ENCODE measurements around the gene KRTAP4-12. TPM values are rescaled to one million over a fixed set of nuclear protein-coding genes. Genes with fewer than 3 reads are reported as not detected.
"Not testable (repeated sequence)": the region's sequence is repeated elsewhere in the genome, so short reads cannot be mapped to it uniquely, and the experiment has no call there.

Gene KRTAP4-12
- total RNA-seq, 1 donor from 2014 or later, result not detected

- DNase-seq (ENCODE audit: low spot score); H3K9me3 Mint-ChIP-seq; H3K27me3 Mint-ChIP-seq (ENCODE audit: insufficient read depth); H3K4me1 Mint-ChIP-seq (ENCODE audit: low read depth); H3K36me3 Mint-ChIP-seq (ENCODE audit: low read depth); H3K4me3 Mint-ChIP-seq; H3K27ac Mint-ChIP-seq; intact Hi-C loops (cut with micrococcal nuclease): not testable (repeated sequence)
These were observed 24.1 kb downstream of the KRTAP4-12 start for GRCh38 chr17:41099682-41100480.

GRCh38 chr17:41098481-41098880 is 25.5 kb downstream of the KRTAP4-12 start:
- peaks cover 7% of the 10 kb centered on the region for H3K27me3 Mint-ChIP-seq (ENCODE audit: insufficient read depth)
- H3K27ac Mint-ChIP-seq, result no peak overlapping the region
- H3K4me1 Mint-ChIP-seq (ENCODE audit: low read depth), result no peaks in the 10 kb centered on the region
- no peak for DNase-seq (ENCODE audit: low spot score)
- no peak overlapping the region for H3K4me3 Mint-ChIP-seq
- intact Hi-C loops (cut with micrococcal nuclease), result no loop called here
- H3K36me3 Mint-ChIP-seq (ENCODE audit: low read depth), result no peaks in the 10 kb centered on the region
- H3K9me3 Mint-ChIP-seq, result no peaks in the 10 kb centered on the region

GRCh38 chr17:41098042-41098441 is 25.9 kb downstream of the KRTAP4-12 start, which contains the start of gene KRTAP4-8:
TSS of gene KRTAP4-8 (minus strand) at chr17:41098142. CDS start at chr17:41098084, 58 bp downstream.
- Mint-ChIP-seq H3K4me1 (ENCODE audit: low read depth) (no peaks in the 10 kb centered on the region), H3K4me3 (no peak within 1 kb of the TSS), H3K36me3 (ENCODE audit: low read depth) (no peaks in the 10 kb centered on the region), H3K9me3 (no peaks in the 10 kb centered on the region), H3K27me3 (ENCODE audit: insufficient read depth) (peaks cover 7% of the 10 kb centered on the region), H3K27ac (no peak within 1 kb of the TSS)
- intact Hi-C loops (cut with micrococcal nuclease), result no loop called here
- no peak for DNase-seq (ENCODE audit: low spot score)

DNA sequence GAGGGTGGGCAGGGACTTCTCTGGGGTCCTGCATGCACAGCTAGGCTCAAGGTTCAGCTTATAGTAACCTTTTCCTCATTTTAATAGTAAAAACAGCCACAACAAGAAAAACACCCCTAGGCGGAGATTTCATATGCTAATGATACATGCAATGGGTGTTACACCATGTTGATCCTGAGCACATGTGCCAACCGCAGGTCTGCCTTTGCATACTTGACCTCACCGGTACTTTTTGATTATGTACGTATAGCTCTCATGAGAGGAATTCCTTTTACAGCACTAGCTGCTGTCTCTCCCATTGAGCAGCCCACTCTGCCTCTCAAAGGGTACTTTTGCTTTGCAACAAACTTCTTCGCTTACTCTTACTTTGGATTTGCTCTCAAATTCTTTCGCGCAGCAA is 27.9 kb downstream of the KRTAP4-12 start:
- no peaks in the 10 kb centered on the region for H3K36me3 Mint-ChIP-seq (ENCODE audit: low read depth)
- H3K9me3 Mint-ChIP-seq, result no peaks in the 10 kb centered on the region
- no peak overlapping the region for H3K4me3 Mint-ChIP-seq
- no peaks in the 10 kb centered on the region for H3K4me1 Mint-ChIP-seq (ENCODE audit: low read depth)
- DNase-seq (ENCODE audit: low spot score), result no peak
- no peak overlapping the region for H3K27ac Mint-ChIP-seq
- intact Hi-C loops (cut with micrococcal nuclease), result no loop called here
- peaks cover 9% of the 10 kb centered on the region for H3K27me3 Mint-ChIP-seq (ENCODE audit: insufficient read depth)

DNA sequence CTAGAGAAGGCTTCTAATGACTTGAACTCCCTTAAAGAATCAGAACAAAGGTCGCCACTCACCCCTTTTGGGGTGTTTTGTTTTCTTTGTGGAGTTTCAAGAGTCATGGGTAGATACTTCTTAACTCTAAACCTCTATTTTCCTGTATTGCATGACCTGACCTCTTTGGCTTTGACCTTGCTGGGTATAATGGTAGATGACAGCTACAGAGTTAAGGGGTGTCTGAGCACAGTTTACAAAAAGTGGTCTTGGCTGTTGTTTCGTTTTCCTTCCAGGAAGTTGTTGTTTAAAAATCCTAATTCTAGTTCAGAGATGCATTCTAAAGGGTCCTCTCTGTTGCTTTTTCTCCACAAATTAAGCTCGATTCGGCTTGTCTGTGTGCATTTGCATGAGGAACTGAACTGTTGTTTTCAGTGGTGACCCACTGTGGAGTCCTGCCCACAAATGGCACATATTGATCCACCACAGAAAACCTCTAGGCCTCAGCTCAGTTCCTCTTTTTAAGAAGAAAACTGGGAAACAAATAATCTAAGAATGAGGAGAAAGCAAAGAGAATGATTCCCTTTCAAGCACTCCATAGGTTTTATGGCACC is 35.1 kb downstream of the KRTAP4-12 start:
- H3K27ac Mint-ChIP-seq; H3K4me1 Mint-ChIP-seq (ENCODE audit: low read depth); H3K9me3 Mint-ChIP-seq; DNase-seq (ENCODE audit: low spot score); intact Hi-C loops (cut with micrococcal nuclease); H3K4me3 Mint-ChIP-seq; H3K27me3 Mint-ChIP-seq (ENCODE audit: insufficient read depth); H3K36me3 Mint-ChIP-seq (ENCODE audit: low read depth): not testable (repeated sequence)

DNA sequence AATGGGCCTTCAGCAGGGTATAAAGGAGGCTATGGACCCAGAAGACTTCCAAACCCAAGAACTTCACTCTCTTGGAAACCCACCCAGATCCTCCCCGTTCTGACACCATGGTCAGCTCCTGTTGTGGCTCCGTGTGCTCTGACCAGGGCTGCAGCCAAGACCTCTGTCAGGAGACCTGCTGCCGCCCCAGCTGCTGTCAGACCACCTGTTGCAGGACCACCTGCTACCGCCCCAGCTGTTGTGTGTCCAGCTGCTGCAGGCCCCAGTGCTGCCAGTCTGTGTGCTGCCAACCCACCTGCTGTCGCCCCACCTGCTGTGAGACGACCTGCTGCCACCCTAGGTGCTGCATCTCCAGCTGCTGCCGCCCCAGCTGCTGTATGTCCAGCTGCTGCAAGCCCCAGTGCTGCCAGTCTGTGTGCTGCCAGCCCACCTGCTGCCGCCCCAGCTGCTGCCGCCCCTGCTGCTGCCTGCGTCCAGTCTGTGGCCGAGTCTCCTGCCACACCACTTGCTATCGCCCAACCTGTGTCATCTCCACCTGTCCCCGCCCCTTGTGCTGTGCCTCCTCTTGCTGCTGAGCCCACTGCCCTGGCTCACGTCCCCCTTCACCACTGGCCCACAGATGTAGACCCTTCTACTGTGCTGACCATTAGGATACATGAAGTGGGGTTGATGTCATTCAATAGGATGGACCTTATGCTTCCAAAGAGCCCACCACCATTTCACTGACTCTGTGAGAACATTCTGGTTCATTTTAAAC is 39.7 kb downstream of the KRTAP4-12 start, which contains the start of gene KRTAP4-7:
TSS of gene KRTAP4-7 (plus strand) at position 51 of the 757 bp plus-strand sequence. CDS start at position 108, 57 bp downstream.
- H3K36me3 Mint-ChIP-seq (ENCODE audit: low read depth); H3K27ac Mint-ChIP-seq; H3K27me3 Mint-ChIP-seq (ENCODE audit: insufficient read depth); H3K4me3 Mint-ChIP-seq; intact Hi-C loops (cut with micrococcal nuclease); H3K9me3 Mint-ChIP-seq; H3K4me1 Mint-ChIP-seq (ENCODE audit: low read depth); DNase-seq (ENCODE audit: low spot score): not testable (repeated sequence)

- H3K4me3 Mint-ChIP-seq; H3K27ac Mint-ChIP-seq; H3K27me3 Mint-ChIP-seq (ENCODE audit: insufficient read depth); DNase-seq (ENCODE audit: low spot score); H3K36me3 Mint-ChIP-seq (ENCODE audit: low read depth); intact Hi-C loops (cut with micrococcal nuclease); H3K9me3 Mint-ChIP-seq; H3K4me1 Mint-ChIP-seq (ENCODE audit: low read depth): not testable (repeated sequence)
These were observed 40.6 kb downstream of the KRTAP4-12 start for GRCh38 chr17:41083427-41083826.

GRCh38 chr17:41082626-41083025 is 41.4 kb downstream of the KRTAP4-12 start:
- intact Hi-C loops (cut with micrococcal nuclease), result no loop called here
- no peak for DNase-seq (ENCODE audit: low spot score)
- Mint-ChIP-seq H3K36me3 (ENCODE audit: low read depth) (no peaks in the 10 kb centered on the region), H3K27me3 (ENCODE audit: insufficient read depth) (no peaks in the 10 kb centered on the region), H3K4me1 (ENCODE audit: low read depth) (no peaks in the 10 kb centered on the region), H3K9me3 (no peaks in the 10 kb centered on the region), H3K27ac (no peak overlapping the region), H3K4me3 (no peak overlapping the region)

DNA sequence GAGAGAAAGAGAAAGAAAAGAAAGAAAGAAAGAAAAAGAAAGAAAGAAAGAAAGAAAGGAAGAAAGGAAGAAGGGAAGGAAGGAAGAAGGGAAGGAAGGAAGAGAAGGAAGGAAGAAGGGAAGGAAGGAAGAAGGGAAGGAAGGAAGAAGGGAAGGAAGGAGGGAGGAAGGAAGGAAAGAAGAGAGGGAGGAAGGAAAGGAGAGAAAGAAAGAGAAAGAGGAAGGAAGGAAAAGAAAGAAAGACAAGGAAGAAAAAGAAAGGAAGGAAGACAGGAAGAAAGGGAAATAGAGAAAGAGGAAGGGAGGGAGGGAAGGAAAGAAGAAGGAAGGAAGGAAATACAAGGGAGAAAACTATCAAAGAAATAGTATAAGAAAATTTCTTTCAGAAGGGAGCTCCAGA is 47.2 kb downstream of the KRTAP4-12 start:
- Mint-ChIP-seq H3K4me1 (ENCODE audit: low read depth) (no peaks in the 10 kb centered on the region), H3K9me3 (no peaks in the 10 kb centered on the region), H3K27me3 (ENCODE audit: insufficient read depth) (peaks cover 2% of the 10 kb centered on the region), H3K36me3 (ENCODE audit: low read depth) (no peaks in the 10 kb centered on the region), H3K4me3 (no peak overlapping the region), H3K27ac (no peak overlapping the region)
- DNase-seq (ENCODE audit: low spot score), result no peak
- intact Hi-C loops (cut with micrococcal nuclease), result no loop called here

- no peaks in the 10 kb centered on the region for H3K9me3 Mint-ChIP-seq
- no peak overlapping the region for H3K27ac Mint-ChIP-seq
- no peak overlapping the region for H3K4me3 Mint-ChIP-seq
- no peak for DNase-seq (ENCODE audit: low spot score)
- no peaks in the 10 kb centered on the region for H3K4me1 Mint-ChIP-seq (ENCODE audit: low read depth)
- no peaks in the 10 kb centered on the region for H3K36me3 Mint-ChIP-seq (ENCODE audit: low read depth)
- intact Hi-C loops (cut with micrococcal nuclease), result no loop called here
- H3K27me3 Mint-ChIP-seq (ENCODE audit: insufficient read depth), result peaks cover 4% of the 10 kb centered on the region
These were observed 50.3 kb downstream of the KRTAP4-12 start for GRCh38 chr17:41073676-41074075.

Other genes starting within 250 kb of the KRTAP4-12 start
- gene KRT20, start 238.9 kb downstream of the KRTAP4-12 start, total RNA-seq, result not detected in 2 replicates
- not detected in 2 replicates for gene KRT23, start 186.5 kb downstream of the KRTAP4-12 start, total RNA-seq
- gene KRT39, start 157.2 kb downstream of the KRTAP4-12 start, total RNA-seq, result not detected in 2 replicates
- gene KRT40, start 139.9 kb downstream of the KRTAP4-12 start, total RNA-seq, result not detected in 2 replicates
- not detected in 2 replicates for gene KRTAP3-3, start 130.0 kb downstream of the KRTAP4-12 start, total RNA-seq
- gene KRTAP3-2, start 124.3 kb downstream of the KRTAP4-12 start, total RNA-seq, result not detected in 2 replicates
- gene KRTAP3-1, start 115.1 kb downstream of the KRTAP4-12 start, total RNA-seq, result not detected in 2 replicates
- gene KRTAP1-5, start 97.0 kb downstream of the KRTAP4-12 start, total RNA-seq, result not detected in 2 replicates
- not detected in 2 replicates for gene KRTAP1-4, start 94.0 kb downstream of the KRTAP4-12 start, total RNA-seq
- gene KRTAP1-3, start 89.3 kb downstream of the KRTAP4-12 start, total RNA-seq, result not detected in 2 replicates
- not detected in 2 replicates for gene KRTAP1-1, start 82.7 kb downstream of the KRTAP4-12 start, total RNA-seq
- not detected in 2 replicates for gene KRTAP2-1, start 76.9 kb downstream of the KRTAP4-12 start, total RNA-seq
- not detected in 2 replicates for gene KRTAP2-2, start 69.0 kb downstream of the KRTAP4-12 start, total RNA-seq
- not detected in 2 replicates for gene KRTAP2-3, start 64.1 kb downstream of the KRTAP4-12 start, total RNA-seq
- not detected in 2 replicates for gene KRTAP2-4, start 58.3 kb downstream of the KRTAP4-12 start, total RNA-seq
- gene KRTAP4-7, start 40.0 kb downstream of the KRTAP4-12 start, total RNA-seq, result not detected in 2 replicates
- not detected in 2 replicates for gene KRTAP4-8, start 26.0 kb downstream of the KRTAP4-12 start, total RNA-seq
- gene KRTAP4-16, start 22.0 kb downstream of the KRTAP4-12 start, total RNA-seq, result not detected in 2 replicates
- gene KRTAP4-9, start 18.8 kb downstream of the KRTAP4-12 start, total RNA-seq, result not detected in 2 replicates
- gene KRTAP4-11, start 5.8 kb downstream of the KRTAP4-12 start, total RNA-seq, result not detected in 2 replicates
- gene KRTAP4-6, start 16.4 kb upstream of the KRTAP4-12 start, total RNA-seq, result not detected in 2 replicates
- gene KRTAP4-5, start 25.6 kb upstream of the KRTAP4-12 start, total RNA-seq, result not detected in 2 replicates
- gene KRTAP4-4, start 36.6 kb upstream of the KRTAP4-12 start, total RNA-seq, result not detected in 2 replicates
- gene KRTAP4-3, start 44.0 kb upstream of the KRTAP4-12 start, total RNA-seq, result not detected in 2 replicates
- gene KRTAP4-2, start 54.0 kb upstream of the KRTAP4-12 start, total RNA-seq, result not detected in 2 replicates
- gene KRTAP4-1, start 60.7 kb upstream of the KRTAP4-12 start, total RNA-seq, result not detected in 2 replicates
- not detected in 2 replicates for gene KRTAP9-1, start 65.7 kb upstream of the KRTAP4-12 start, total RNA-seq
- gene KRTAP9-2, start 102.5 kb upstream of the KRTAP4-12 start, total RNA-seq, result not detected in 2 replicates
- not detected in 2 replicates for gene KRTAP9-3, start 108.3 kb upstream of the KRTAP4-12 start, total RNA-seq
- not detected in 2 replicates for gene KRTAP9-8, start 113.8 kb upstream of the KRTAP4-12 start, total RNA-seq
- not detected in 2 replicates for gene KRTAP9-4, start 125.5 kb upstream of the KRTAP4-12 start, total RNA-seq
- gene KRTAP9-9, start 131.2 kb upstream of the KRTAP4-12 start, total RNA-seq, result not detected in 2 replicates
- not detected in 2 replicates for gene KRTAP9-6, start 141.2 kb upstream of the KRTAP4-12 start, total RNA-seq
- not detected in 2 replicates for gene KRTAP9-7, start 151.5 kb upstream of the KRTAP4-12 start, total RNA-seq
- not detected in 2 replicates for gene KRTAP29-1, start 178.7 kb upstream of the KRTAP4-12 start, total RNA-seq
- not detected in 2 replicates for gene KRTAP16-1, start 185.1 kb upstream of the KRTAP4-12 start, total RNA-seq
- gene KRTAP17-1, start 191.5 kb upstream of the KRTAP4-12 start, total RNA-seq, result not detected in 2 replicates
- gene KRT33A, start 226.6 kb upstream of the KRTAP4-12 start, total RNA-seq, result not detected in 2 replicates
- gene KRT33B, start 245.6 kb upstream of the KRTAP4-12 start, total RNA-seq, result not detected in 2 replicates

Data from activated T-helper 1 cell treated with anti-CD3 and anti-CD28 coated beads, Interleukin-12 subunit alpha, Interleukin-12 subunit beta, Interleukin-2, Interleukin-4 antibody, amounts not matched to agents 30 ng/mL and 10 ng/mL and 1 ng/mL, durations not matched to agents 14 hours and 24 hours and 36 hours (primary cell).